ENCODE results near the gene PAFAH2. TPM values are rescaled to one million over a fixed set of nuclear protein-coding genes. Genes with fewer than 3 reads are reported as not detected.

PAFAH2 gene
- total RNA-seq, 1 donor from 2014 or later, result 43.6 TPM

Other genes starting within 250 kb of the PAFAH2 start
- 69.7 TPM for gene SELENON, start 197.9 kb downstream of the PAFAH2 start, total RNA-seq
- gene MTFR1L, start 178.1 kb downstream of the PAFAH2 start, total RNA-seq, result 77.1 TPM
- gene AUNIP, start 138.6 kb downstream of the PAFAH2 start, total RNA-seq, result 0.26 TPM
- gene PAQR7, start 122.4 kb downstream of the PAFAH2 start, total RNA-seq, result 39.7 TPM
- 48.7 TPM for gene STMN1, start 91.6 kb downstream of the PAFAH2 start, total RNA-seq
- gene EXTL1, start 23.7 kb upstream of the PAFAH2 start, total RNA-seq, result 1.6 TPM
- 166 TPM for gene SLC30A2, start 48.1 kb upstream of the PAFAH2 start, total RNA-seq
- 6.1 TPM for gene TRIM63, start 69.6 kb upstream of the PAFAH2 start, total RNA-seq
- gene PDIK1L, start 113.8 kb upstream of the PAFAH2 start, total RNA-seq, result 19.0 TPM
- gene FAM110D, start 161.0 kb upstream of the PAFAH2 start, total RNA-seq, result 2.8 TPM
- gene C1orf232, start 170.9 kb upstream of the PAFAH2 start, total RNA-seq, result not detected
- gene ZNF593, start 171.8 kb upstream of the PAFAH2 start, total RNA-seq, result 28.1 TPM
- gene ZNF593OS, start 173.8 kb upstream of the PAFAH2 start, total RNA-seq, result 0.29 TPM
- gene CNKSR1, start 179.4 kb upstream of the PAFAH2 start, total RNA-seq, result 36.0 TPM
- gene CATSPER4, start 192.5 kb upstream of the PAFAH2 start, total RNA-seq, result not detected
- gene CEP85, start 236.1 kb upstream of the PAFAH2 start, total RNA-seq, result 10.0 TPM

Measured in mucosa of gallbladder (tissue), 1 donor.